Ascending aorta (tissue), 2 donors: ENCODE measurements around the gene PAQR9. TPM values are rescaled to one million over a fixed set of nuclear protein-coding genes. Genes with fewer than 3 reads are reported as not detected.

ENCODE experiments used
- DNase-seq, 2 donors: peaks; one replicate each; pipeline ENCODE4 v3.0.0-alpha.2; 2019; ENCODE audit warnings: low spot score in 2 of 2
- H3K27ac ChIP-seq, 2 donors: fragments of 200-600 bp; sonication (generic); one replicate each; pipeline ENCODE4 v1.5.1; 2016 to 2017; ENCODE audit warnings: mild to moderate bottlenecking in 1 of 2
- H3K27me3 ChIP-seq: fragments of 200-600 bp; sonication (generic); one replicate; pipeline ENCODE4 v1.5.1; 2017
- H3K36me3 ChIP-seq, 2 donors: fragments of 200-600 bp; sonication (generic); one replicate each; pipeline ENCODE4 v1.5.1; 2016
- H3K4me1 ChIP-seq, 2 donors: fragments of 200-600 bp; sonication (generic); one replicate each; pipeline ENCODE4 v1.5.1; 2016 to 2017; ENCODE audit warnings: mild to moderate bottlenecking in 1 of 2
- H3K4me3 ChIP-seq, 2 donors: fragments of 200-600 bp; sonication (generic); one replicate each; pipeline ENCODE4 v1.5.1; 2016 to 2017; ENCODE audit warnings: mild to moderate bottlenecking in 1 of 2
- H3K9me3 ChIP-seq, 2 donors: fragments of 200-600 bp; sonication (generic); one replicate each; pipeline ENCODE4 v1.5.1; 2016
- CTCF ChIP-seq, 3 experiments: fragments of 200-600 bp in 2 of 3; fragments of 450-650 bp in 1 of 3; sonication (generic) in 2 of 3; IDR thresholded peaks; one replicate each; pipeline ENCODE4 v1.5.1; 2016 to 2019; ENCODE audit warnings: antibody characterized with exemption in 3 of 3, mild to moderate bottlenecking in 1 of 3, moderate library complexity in 1 of 3
- intact Hi-C: fragments of 100-400 bp; cut with DNase I; formaldehyde crosslinking; loops from one replicate; pipeline ENCODE4 v1.15.1; 2023
- total RNA-seq: library from RNA; depleted of rRNA; stranded (reverse); fragments of >200 nt; gene quantifications from one replicate; pipeline ENCODE4 v1.1.0, GENCODE V29; 2016

The PAQR9 gene
- total RNA-seq, 1 donor from 2014 or later = not detected

GRCh38 chr3:142958707-142959106 lies 4.8 kb downstream of the PAQR9 start:
- TF ChIP-seq CTCF (IDR thresholded peaks at IDR 0.05) = no peak
- Histone ChIP-seq H3K4me1 (peaks cover 0 to under 1% of the 10 kb centered on the region in 2 donors), H3K36me3 (no peaks in the 10 kb centered on the region), H3K27ac (no peak overlapping the region), H3K9me3 (no peaks in the 10 kb centered on the region), H3K27me3 (no peaks in the 10 kb centered on the region), H3K4me3 (no peak overlapping the region)
- no peak for DNase-seq
- intact Hi-C loops = no loop called here

- intact Hi-C loops = no loop called here
- no peak for TF ChIP-seq CTCF (IDR thresholded peaks at IDR 0.05)
- H3K9me3 ChIP-seq = no peaks in the 10 kb centered on the region
- no peaks in the 10 kb centered on the region for H3K27me3 ChIP-seq
- DNase-seq = no peak
- H3K27ac ChIP-seq = no peak overlapping the region
- no peak overlapping the region for H3K4me3 ChIP-seq
- H3K4me1 ChIP-seq = no peaks in the 10 kb centered on the region
- no peaks in the 10 kb centered on the region for H3K36me3 ChIP-seq
These were observed 10.0 kb downstream of the PAQR9 start for GRCh38 chr3:142953443-142953842.

GRCh38 chr3:142952272-142953193 lies 10.9 kb downstream of the PAQR9 start:
- no peaks in the 10 kb centered on the region for H3K36me3 ChIP-seq
- DNase-seq = no peak
- no peak overlapping the region for H3K27ac ChIP-seq
- intact Hi-C loops = no loop called here
- no peaks in the 10 kb centered on the region for H3K9me3 ChIP-seq
- no peak for TF ChIP-seq CTCF (IDR thresholded peaks at IDR 0.05)
- H3K4me3 ChIP-seq = no peak overlapping the region
- H3K27me3 ChIP-seq = no peaks in the 10 kb centered on the region
- H3K4me1 ChIP-seq = no peaks in the 10 kb centered on the region

- intact Hi-C loops = no loop called here
These were observed 11.7 kb downstream of the PAQR9 start for GRCh38 chr3:142951794-142952193.

GRCh38 chr3:142950972-142951371 lies 12.5 kb downstream of the PAQR9 start:
- H3K27me3 ChIP-seq = no peaks in the 10 kb centered on the region
- intact Hi-C loops = no loop called here

More at GRCh38 chr3:142951794-142952193, 11.7 kb downstream of the PAQR9 start:
- Histone ChIP-seq H3K36me3 (no peaks in the 10 kb centered on the region), H3K27ac (no peak overlapping the region), H3K4me3 (no peak overlapping the region), H3K9me3 (no peaks in the 10 kb centered on the region), H3K4me1 (no peaks in the 10 kb centered on the region), H3K27me3 (no peaks in the 10 kb centered on the region)
- TF ChIP-seq CTCF (IDR thresholded peaks at IDR 0.05) = no peak
- DNase-seq = no peak

More at GRCh38 chr3:142950972-142951371, 12.5 kb downstream of the PAQR9 start:
- Histone ChIP-seq H3K27ac (no peak overlapping the region), H3K4me1 (no peaks in the 10 kb centered on the region), H3K4me3 (no peak overlapping the region), H3K9me3 (no peaks in the 10 kb centered on the region), H3K36me3 (no peaks in the 10 kb centered on the region)
- no peak for DNase-seq
- TF ChIP-seq CTCF (IDR thresholded peaks at IDR 0.05) = no peak
